ENCODE data around the gene TCEAL5.
A peak's percentile ranks its signal among the peaks of the same experiment; 100 is the strongest.
"Not testable (repeated sequence)": the region's sequence is repeated elsewhere in the genome, so short reads cannot be mapped to it uniquely, and the experiment has no call there.

TCEAL5 gene

DNA sequence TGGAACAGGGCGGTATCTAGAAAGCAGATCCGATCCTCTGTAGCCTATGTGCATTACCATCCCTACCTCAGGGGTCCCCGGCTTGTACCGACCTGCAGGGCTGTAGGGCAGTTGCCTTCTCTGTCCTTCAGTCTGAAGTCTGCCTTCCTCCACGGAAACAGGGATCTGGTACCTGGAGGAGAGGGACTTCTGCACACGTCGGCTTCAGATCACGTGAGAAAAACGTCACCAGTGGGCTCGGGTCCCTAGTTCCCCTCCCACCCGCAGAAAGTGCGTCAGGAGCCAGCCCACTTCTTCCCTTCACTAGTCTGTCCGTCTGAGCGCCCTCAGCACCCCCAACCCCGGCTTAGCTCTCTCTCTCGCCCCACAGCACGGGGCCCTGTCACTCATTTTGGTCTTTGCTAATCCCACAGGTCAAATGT lies at the start of gene TCEAL5:
Gene TCEAL5, minus strand, starts transcription at position 170 of the 422 bp plus-strand sequence. CDS start 2,187 bp downstream, outside the sequence.
- DNase-seq (ENCODE audit: low spot score): peak; percentile 65

DNA sequence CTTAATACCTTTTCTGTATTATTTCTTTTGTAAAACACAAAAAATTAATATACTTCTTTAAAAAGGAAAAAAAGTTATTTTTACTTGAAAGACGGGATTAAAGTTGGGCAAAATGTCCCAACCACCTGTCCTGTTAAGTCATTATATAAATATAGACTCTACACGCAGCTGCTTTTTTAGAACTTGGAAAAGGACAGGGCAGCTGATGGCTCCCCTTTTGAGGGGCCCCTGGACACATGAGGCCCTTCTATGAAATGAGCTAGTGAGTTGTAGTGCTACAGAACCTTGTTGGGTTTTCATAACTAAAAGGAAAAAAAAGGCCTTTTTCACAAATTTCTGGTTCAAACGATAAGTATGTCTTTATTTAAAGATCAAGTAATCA lies 34.8 kb upstream of the TCEAL5 start:
- no peak for DNase-seq (ENCODE audit: low spot score)

DNA sequence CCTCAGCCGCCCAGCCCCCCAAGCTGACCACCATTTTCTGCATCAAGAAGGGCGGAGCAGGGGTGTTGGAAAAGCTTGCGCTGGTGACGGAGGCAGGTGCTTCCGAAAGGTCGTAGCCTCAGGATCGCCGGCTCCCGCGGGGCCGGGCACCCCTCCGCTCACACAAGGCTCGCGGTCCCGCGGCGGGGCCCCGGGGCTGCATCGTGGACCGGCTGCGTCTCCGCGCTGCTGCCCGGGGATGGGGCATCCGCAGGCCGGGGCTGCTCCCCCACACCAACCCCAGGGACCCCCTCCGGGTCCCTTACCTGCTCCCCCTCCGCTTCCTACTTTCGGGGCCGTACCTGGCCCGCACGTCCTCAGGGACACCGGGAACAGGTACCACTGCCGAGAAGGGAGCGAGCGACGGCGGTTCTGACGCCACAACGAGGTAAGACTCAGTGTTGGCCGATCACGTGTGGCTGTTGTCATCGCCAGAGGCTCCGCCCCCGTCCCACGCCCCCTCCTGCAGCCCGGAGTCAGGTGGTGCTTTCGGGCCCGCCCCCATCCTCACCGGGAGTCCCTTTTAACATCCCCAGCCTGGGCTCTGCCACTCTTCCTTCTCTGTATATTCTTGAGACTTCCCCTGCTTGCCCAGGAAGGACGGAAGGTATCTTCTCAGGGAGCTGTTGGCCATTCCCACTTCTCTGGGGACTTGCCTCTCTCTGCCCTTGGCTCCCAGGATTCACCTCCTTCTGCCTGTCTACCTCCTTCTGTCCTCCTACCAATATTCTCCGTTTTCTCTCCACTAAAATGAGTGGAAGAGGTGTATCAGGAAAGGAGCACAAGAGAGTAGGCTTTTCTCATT lies 34.2 kb upstream of the TCEAL5 start, which contains the start of gene BEX2:
Gene BEX2, minus strand, starts transcription at position 436 of the 844 bp plus-strand sequence. CDS start 1,014 bp downstream, outside the sequence.
- DNase-seq (ENCODE audit: low spot score): peak; percentile 67

DNA sequence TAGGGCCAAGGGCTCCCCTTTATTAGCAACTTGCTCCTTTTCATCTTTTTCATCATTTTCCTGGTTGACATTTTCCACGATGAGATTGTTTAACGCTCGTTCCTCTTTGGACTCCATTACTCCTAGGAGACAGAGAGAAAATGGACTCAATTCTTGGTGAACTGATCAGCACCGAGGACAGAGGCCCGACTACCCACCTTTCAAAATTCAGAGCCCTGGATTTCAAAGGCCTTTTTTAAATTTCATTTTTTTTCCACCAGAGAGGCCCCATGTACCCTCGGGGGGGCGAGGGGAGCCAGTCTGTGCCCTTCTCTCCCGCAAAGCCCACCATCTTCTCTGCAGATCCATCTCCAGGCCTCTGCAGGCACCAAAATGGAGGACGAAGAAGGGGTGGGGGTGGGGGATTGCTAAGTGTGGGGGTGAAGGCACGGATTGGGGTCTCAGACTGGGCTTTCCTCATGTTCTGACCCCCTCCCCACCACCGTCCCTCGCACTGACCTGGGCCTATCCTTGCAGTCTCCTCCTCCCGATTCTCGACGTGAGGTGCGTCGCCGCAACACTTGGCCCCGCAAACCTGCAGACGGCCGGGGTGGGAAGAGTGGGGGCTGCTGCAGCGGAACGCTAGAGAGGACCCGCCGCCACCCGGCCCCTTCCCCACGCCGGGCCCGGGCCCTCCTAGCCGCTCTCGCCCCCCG lies 33.5 kb upstream of the TCEAL5 start:
- DNase-seq (ENCODE audit: low spot score): no peak

DNA sequence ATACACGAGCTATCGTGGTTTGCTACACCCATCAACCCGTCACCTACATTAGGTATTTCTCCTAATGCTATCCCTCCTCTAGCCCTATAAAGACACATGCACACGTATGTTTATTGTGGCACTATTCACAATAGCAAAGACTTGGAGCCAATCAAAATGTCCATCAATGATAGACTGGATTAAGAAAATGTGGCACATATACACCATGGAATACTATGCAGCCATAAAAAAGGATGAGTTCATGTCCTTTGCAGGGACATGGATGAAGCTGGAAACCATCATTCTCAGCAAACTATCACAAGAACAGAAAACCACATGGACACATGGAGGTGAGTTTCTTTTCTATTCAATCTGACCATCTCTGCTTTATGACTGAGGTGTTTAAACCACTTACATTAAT lies 29.1 kb upstream of the TCEAL5 start:
- DNase-seq (ENCODE audit: low spot score): not testable (repeated sequence)

DNA sequence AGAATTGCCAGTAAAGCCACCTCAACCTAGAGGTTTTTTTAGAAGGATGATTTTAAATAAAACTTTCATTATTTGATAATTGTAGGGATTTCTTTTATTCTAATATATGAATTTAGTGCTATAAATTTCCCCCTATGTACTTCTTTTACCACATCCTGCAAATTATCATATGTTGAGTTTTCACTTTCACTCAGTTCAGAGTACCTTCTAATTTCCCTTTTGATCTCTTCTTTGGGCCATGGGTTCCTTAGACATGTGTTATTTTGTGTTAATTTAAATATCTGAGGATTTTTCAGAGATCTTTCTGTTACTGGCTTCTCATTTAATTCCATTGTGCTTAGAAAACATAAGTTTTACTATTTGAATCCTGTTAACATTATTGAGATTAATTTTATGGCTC lies 28.2 kb upstream of the TCEAL5 start:
- no peak for DNase-seq (ENCODE audit: low spot score)

DNA sequence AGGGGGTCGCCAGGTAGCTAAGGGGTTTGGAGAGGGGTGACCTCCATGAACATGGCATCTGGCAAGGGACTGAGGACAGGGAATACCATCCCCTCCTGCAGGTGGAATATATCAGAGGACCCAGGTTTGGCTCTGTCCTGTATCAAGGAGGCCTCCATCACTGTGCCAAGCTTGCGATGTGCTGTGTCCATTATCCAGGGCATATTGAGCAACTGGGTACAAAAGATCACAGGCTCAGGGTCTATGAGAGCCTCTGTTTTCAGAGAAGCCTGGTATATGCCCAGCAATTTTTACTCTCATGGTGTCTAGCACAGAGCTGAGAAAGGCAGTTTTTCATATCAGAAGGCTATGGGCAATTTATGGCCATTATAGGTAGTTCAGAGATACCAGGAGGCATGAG lies 16.6 kb upstream of the TCEAL5 start:
- no peak for DNase-seq (ENCODE audit: low spot score)

- no peak for DNase-seq (ENCODE audit: low spot score)
Observed at GRCh38 chrX:103279624-103280023, 3.1 kb upstream of the TCEAL5 start.

GRCh38 chrX:103275947-103276567 lies 493 bp downstream of the TCEAL5 start:
- no peak for DNase-seq (ENCODE audit: low spot score)

DNA sequence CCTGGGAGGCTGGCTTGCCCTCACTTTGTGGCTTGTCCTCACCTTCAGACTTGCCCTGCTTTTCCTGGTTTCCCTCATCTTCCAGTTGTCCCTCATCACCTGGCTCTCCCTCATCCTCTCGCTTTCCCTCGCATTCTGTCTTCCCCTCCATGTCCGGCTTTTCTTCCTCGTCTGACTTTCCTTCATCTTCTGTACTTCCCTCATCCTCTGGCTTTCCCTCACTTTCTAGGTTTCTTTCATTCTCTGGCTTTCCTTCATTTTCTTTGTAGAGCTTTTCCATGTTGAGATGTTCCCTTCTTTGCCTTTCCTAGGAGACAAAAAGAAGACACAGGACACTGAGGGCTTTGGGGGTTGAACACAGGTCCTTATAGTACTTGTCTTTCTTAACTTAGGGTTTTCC lies 2.3 kb downstream of the TCEAL5 start:
- no peak for DNase-seq (ENCODE audit: low spot score)

GRCh38 chrX:103258275-103258674 lies 18.3 kb downstream of the TCEAL5 start:
- no peak for DNase-seq (ENCODE audit: low spot score)

DNA sequence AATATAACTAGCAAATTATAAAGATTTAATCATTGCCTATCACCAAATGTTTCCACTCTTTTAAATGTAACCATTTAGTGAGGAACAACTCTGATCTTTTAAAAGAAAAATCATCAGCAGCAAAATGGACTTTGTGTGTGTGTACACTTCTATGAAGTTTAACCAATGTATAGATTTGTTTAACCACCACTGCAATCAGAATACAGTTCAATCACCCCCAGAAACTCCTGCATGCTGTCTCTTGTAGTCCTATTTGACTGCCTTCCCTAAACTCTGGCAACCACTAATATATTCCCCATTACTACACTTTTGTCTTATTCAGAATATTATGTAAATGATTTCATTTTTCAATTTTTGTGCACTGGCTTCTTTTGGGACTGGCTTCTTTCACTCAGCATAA lies 19.9 kb downstream of the TCEAL5 start:
- DNase-seq (ENCODE audit: low spot score): no peak

DNA sequence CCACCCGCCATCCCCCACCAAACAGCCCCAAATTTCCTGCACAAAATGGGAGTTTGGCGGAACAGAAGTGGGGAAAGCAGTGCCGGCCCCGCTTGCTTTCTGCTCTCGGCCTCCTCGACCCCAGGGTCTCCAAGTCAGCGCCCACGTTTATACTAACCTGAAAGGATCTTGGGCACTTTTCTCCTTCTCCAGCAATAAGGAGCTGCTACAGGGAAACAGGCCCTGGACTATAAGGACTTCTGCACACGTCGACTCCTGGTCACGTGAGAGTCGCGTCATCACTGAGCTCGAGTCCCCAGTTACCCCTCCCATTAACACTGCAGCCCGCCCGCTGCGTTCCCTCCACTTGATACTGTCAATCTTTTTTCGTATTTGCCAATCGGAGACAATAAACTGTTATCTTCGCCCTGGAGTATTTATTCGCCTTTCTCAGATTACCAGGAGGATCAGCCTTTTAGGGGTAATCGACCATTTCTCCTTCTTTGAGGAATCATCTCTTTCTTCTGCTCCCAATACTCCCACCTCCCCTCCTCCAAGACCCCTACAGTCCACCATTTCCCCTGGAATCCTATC lies 21.5 kb downstream of the TCEAL5 start, which contains the start of gene TCEAL8:
Gene TCEAL8, minus strand, starts transcription at position 235 of the 573 bp plus-strand sequence. CDS start 1,176 bp downstream, outside the sequence.
- DNase-seq (ENCODE audit: low spot score): peak; percentile 76

GRCh38 chrX:103254171-103254824 lies 22.3 kb downstream of the TCEAL5 start:
- peak; percentile 71 for DNase-seq (ENCODE audit: low spot score)

DNA sequence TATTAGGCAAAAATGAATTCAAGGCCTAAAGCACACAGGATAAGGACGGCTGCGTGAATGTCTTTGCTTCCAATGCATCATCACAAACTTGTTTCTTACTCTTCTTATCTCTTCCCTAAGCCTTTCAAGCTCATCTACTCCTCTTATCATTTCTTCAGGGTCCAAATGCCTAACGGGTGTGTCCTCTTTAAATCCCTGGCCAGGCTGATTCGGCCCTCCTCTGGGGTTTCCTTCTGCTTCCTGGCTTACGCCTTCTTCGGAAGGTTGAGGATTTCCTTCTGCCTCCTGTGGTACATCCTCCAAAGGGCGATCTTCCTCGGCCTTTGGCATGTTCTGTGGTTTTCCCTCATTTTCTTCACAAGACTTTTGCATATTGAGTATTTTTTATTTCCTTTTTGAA lies 22.9 kb downstream of the TCEAL5 start:
- no peak for DNase-seq (ENCODE audit: low spot score)

DNA sequence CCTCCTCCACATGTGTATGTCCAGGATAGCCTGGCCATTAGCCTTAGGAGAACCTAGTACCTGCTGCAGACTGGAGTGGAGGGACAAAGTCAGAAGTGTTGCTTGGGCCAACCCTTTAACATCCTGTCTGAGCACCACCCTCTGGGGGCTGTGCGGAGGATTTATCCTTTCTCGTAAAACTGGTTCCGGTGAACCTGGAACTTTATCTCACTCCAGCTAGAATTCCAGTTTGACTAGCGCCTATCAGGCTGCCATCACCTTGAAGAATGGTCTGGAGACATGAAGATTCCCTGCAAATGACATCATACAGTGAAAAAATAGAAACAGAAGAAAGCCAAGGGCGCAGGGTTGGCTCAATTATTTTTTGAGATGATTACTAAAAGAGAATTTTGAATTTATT lies 25.6 kb downstream of the TCEAL5 start:
- no peak for DNase-seq (ENCODE audit: low spot score)

DNA sequence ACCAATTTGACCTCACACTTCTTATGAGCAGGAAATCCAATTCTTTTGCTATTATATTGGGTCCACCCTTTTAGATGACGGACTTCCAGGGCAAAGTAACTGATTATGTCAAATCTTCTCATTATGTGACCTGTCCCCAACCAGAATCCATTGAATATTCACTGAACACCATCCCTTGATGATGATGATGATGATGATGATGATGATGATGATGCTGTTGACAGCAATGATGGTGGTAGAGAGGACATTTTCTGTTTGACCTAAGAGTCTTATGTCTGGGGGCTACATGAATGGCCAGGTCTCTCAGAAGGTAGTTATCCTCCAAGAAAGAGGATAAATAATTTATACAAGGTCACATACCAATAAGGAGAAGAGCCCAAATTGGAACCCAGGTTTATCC lies 26.7 kb downstream of the TCEAL5 start:
- no peak for DNase-seq (ENCODE audit: low spot score)

DNA sequence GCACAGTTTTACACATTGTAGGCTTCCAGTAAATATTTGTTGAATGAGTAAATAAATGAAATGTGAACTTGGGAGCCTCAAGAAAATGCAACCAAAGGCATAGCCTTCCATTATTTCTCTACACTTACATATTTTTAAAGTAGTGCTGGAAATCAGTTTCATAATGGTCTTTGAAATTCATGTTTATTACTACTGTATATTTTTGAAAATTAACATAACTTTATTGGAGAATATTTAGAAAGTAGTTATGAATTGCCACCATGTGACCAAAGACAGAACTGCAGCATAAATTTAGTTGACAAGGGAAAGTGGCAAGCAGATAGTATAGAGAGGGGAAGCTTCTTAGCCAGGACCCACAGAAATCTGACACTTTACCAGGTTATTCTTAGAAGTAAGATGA lies 28.0 kb downstream of the TCEAL5 start:
- DNase-seq (ENCODE audit: low spot score): no peak

DNA sequence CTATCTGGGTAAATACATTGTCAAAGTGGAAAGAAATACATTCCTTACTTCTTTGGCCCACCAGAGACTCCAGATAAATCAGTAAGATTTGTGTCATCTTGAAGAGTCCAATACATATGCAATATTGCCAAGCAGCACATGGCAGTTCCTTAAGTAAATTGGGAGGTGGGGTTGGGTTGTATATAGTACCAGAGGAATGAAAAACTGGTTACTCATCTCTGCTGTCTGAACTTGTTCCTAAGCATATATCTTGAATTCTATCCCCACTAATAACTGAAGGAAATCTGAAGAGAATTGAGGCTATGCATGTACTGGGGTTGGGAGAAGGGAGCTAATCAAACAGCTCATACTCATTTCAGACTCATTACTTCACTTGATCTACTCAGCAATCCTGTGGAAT lies 36.4 kb downstream of the TCEAL5 start:
- no peak for DNase-seq (ENCODE audit: low spot score)

DNA sequence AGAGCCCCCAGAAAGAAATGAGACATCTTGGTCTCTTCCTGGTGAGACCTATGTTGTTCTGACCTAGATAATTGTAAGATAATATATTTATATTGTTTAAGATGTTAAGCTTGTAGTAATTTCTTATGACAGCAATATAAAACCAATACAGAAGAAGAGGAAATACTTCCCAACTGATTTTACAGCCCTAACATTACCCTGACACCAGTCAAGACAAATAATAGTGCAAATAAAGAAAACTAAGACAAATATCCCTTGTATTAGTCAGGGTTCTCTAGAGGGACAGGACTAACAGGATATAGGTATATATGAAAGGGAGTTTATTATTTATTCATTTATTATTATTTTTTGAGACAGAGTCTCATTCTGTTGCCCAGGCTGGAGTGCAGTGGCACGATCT lies 40.3 kb downstream of the TCEAL5 start:
- no peak for DNase-seq (ENCODE audit: low spot score)

- DNase-seq (ENCODE audit: low spot score): not testable (repeated sequence)
Observed at GRCh38 chrX:103235608-103236007, 40.9 kb downstream of the TCEAL5 start.

- DNase-seq (ENCODE audit: low spot score): no peak
Observed at GRCh38 chrX:103234869-103235268, 41.7 kb downstream of the TCEAL5 start.
